Measurements from ENCODE around the gene WNT6.
"Not testable (repeated sequence)": the region's sequence is repeated elsewhere in the genome, so short reads cannot be mapped to it uniquely, and the experiment has no call there.

WNT6 gene

GRCh38 chr2:218831378-218831990 lies 28.1 kb upstream of the WNT6 start, which contains the start of gene PRKAG3:
PRKAG3 (minus strand) TSS chr2:218831803.
- no peak for DNase-seq

GRCh38 chr2:218832081-218832480 lies 27.5 kb upstream of the WNT6 start:
- DNase-seq = no peak

GRCh38 chr2:218832520-218832919 lies 27.1 kb upstream of the WNT6 start:
- no peak for DNase-seq

- no peak for DNase-seq
These were observed 26.5 kb upstream of the WNT6 start for GRCh38 chr2:218833023-218833609.

- DNase-seq = no peak
These were observed 24.9 kb upstream of the WNT6 start for GRCh38 chr2:218834685-218835084.

DNA sequence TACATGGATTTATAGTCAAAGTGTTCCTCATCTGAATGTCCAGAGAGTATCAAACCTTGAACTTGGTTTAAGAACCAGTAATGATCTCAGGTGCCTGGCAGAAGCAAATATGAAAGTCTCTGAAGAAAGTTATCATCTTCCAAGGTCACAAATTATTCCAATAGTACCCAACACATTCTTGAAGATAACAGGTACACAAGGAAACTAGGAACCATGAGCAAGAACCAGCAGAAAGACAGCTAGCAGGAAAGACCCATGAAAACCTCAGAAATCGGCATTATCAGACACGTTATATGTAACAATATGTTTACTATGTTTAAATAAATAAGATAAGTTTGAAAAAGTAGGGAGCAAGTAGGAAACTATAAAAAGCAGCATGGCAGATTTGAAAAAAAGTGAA lies 22.1 kb upstream of the WNT6 start:
- DNase-seq = no peak

DNA sequence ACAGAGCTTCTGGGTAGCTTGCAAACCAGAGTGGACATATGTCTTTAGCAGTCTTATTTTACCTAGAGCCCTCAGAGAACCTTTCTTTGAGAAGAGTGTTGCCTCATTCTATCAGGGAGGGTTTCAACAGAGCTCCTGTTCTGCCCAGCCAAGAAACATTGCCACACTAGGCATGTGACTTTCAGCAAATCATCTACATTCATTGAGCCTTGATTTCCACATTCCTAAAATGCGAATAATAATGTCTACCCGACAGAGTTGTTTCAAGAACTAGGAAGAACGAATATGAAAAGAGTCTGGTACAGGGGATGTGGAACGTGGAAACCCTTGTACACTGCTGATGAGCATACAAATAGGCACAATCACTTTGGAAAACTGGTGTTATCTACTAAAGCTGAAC lies 20.2 kb upstream of the WNT6 start:
- no peak for DNase-seq

DNA sequence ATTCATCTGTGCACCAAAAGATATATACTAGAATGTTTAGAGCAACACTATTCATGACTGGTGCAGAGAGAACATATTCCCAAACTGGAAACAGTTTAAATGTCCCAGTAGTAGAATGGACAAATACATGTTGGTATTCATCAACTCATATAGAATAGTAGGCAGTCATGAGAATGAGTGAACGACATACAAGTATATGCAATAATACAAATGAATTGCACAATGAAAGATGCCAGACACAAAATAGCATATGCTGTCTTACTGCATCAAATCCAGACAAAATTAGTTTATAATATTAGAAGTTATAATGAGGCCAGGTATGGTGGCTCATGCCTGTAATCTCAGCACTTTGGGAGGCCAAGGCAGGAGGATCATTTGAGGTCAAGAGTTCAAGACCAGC lies 19.7 kb upstream of the WNT6 start:
- DNase-seq = no peak

- not testable (repeated sequence) for DNase-seq
These were observed 15.3 kb upstream of the WNT6 start for GRCh38 chr2:218844334-218844733.

DNA sequence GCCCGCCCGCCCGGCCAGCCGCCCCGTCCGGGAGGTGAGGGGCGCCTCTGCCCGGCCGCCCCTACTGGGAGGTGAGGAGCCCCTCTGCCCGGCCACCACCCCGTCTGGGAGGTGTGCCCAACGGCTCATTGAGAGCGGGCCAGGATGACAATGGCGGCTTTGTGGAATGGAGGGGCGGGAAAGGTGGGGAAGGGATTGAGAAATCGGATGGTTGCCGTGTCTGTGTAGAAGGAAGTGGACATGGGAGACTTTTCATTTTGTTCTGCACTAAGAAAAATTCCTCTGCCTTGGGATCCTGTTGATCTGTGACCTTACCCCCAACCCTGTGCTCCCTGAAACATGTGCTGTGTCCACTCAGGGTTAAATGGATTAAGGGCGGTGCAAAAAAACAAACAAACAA lies 12.6 kb upstream of the WNT6 start:
- DNase-seq = not testable (repeated sequence)

- no peak for DNase-seq
These were observed 9.9 kb upstream of the WNT6 start for GRCh38 chr2:218849721-218850120.

DNA sequence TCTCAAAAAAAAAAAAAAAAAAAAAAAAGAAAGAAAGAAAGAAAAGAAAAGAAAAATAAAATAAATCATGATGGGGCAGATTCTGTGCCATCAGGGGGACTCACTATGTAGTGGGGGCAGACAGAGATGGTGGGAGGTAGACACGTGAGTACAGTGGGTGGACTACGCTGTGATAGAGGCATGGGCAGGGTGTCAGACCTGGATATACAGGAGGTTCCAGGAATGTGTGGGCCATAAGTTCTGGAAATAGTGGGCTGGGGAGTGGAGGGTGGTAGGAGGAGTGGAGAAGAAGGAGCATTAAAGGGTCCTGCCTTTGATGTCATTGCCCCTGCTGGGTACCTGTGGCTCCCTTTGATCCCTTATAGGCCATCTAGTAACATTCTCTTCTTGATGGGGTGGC lies 8.8 kb upstream of the WNT6 start:
- DNase-seq = no peak

DNA sequence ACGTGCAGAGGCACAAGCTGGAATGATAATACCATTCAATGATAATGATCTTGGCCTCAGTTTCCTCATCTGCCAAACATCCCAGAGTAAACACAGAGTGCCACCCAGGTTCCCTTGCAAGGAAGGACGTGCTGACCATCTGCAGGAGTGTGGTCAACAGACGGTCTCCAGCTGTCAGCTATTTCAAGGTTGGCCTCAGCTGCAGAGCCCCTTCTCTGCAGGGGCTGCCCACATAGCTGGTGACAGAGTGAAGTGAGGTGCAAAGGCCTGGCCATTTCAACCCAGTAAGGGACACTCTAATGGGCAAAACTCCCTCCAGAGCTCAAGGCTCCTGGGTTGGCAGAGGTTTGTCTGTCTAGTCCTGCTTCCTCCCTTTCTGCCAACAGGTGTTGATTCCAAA lies 8.3 kb upstream of the WNT6 start:
- DNase-seq = no peak

DNA sequence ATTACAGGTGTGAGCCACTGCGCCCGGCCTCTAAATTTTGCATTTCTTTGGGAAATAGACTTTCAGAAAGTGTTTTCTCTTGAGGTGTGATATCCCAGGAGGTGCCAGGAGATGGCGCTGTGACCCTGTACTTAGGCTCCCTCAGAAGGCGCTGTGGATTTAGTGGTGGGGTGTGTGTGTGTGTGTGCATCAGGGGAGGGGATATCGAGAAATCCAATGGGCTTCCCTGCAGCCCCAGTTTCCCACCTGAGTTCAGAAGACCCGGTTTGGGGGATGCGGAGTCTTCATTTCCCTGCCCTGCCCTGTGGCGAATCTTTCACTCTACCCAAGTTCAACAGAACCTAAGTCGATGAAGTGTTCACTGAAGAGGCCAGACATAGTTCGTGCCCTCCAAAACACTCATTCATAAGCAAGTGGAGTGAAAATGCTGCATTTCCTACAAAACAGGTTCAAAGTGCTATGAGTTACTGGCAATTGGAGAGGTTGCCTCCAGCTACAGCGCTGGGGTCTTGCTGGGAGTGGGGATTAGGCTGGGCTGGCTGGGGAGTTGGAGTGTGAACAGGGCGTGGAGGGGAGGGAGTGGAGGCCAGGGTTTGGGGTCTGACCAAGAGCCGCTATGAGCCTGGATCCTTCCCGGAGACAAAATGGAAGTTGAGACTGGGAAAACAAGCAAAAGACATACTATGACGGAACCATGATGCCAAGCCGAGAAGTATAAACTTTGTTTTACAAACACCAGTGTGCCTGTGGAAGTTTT lies 6.5 kb upstream of the WNT6 start:
- peak; percentile 50 to 67 for DNase-seq

GRCh38 chr2:218853766-218854165 lies 5.8 kb upstream of the WNT6 start:
- no peak for DNase-seq

DNA sequence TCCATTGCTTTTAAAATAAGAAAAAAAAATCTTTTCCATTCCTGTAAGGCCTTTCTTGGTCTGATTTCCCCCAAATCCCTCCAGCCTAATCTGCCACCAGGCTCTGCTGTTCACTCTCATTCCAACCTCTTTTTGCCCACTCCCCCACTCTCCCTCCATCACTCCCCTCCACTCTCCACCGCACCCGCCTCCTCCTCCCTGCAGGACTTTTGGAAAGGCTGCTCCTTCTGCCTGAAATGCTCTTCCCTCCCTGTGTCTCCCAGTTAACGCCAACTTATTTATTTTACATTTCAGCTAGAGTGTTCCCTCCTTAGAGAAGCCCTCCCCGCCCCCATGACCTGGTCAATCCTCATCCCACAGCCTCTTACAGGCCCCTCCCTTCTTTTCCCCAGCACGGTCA lies 4.7 kb upstream of the WNT6 start:
- no peak for DNase-seq

DNA sequence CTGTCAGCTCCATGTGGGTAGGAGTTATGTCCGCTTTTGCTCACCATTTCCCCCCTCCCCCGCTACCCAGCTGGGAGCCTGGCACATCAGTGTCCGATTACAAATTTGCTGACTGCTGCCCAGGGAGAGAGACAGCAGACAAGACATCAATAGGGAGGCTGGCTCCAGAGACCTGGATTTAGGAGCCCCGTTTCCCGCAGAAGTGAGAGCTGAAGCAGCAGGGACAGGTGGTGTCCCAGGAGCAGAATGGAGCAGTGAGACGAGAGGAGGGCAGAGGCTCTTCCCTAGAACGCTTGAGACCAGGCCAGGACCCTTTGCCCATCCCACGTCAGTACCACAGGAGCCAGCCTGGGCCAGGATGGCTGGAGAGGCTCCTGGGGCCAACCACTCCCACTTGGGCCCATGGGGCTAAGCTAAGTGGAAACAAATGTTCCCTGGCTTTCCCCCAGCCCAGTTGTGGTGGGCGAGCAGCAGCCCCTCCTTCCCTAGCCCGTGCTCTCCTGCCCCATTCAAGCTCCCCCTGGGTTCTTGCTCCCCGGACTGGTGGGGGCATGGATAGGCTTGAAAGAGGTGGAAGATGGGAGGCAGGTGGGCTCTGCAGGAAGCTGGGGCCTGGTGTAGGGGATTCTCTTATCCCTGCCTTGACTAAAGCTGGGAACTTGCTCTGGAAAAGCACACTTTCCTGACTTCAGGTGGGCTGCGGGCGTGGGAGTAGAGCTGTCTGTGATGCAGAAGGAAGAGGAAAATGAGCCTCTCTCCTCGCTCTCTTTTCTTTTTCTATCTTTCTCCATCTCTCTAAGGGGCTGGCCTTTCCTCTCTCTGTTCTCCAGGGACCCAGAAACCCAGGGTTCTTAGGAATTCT lies 4.1 kb upstream of the WNT6 start:
- peak in 1 of 2 experiments; percentile 11 for DNase-seq

DNA sequence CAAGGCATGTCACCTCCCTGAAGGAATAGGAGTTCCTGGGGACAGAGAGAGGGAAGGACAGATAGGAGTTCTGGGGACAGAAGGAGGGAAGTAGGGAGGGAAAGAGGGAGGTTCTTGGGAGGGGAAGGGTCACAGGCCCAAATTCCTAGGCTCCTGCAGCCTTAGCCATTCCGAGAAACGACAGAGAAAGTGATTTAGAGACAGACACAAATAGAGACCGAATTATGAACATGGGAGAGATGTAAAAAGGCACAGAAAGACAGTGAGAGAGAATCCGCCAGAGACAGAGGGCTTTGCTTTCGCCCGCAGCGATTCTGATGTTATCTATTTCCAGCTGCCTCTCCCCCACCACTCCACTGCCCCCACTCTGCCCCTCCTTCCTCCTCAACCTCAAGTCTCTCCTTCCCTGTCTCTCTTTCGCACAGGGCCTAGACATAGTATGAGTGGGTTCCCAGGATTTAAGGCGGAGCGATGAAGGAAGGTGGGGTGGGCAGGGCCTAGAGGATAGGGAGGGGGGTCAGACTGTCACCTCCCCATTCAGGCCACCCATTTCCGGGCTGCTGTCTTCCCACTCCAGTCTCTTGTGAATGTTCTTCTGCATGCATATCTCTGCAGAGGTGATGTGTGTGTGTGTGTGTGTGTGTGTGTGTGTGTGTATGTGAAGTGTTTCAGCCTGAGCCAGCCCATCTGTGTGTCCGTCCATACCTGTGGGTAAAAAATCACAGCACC lies 3.3 kb upstream of the WNT6 start:
- no peak for DNase-seq

DNA sequence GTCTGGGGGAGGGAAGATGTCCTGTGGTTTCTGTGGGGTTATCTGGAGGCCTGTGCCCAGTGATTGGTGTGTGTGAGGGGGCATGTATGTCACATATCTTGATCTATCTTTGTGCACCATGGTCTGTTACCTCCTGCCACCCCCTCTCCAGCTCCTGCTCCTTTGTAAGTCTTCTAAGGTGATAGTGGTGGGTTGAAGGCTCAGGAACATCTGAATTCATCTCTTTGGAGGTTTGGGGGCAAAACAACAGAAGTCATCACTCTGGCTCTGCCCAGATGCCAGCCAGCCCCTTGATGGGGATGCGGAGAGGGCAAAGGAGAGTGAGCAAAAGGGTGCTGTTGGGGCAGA lies 2.7 kb upstream of the WNT6 start:
- DNase-seq = no peak

- no peak for DNase-seq
These were observed 2.1 kb upstream of the WNT6 start for GRCh38 chr2:218857371-218858137.

- DNase-seq = no peak
These were observed 1.5 kb upstream of the WNT6 start for GRCh38 chr2:218858138-218858445.

Measured in NCI-H524 (cell line).